Osteocyte (in vitro differentiated cells): Measurements from ENCODE around the gene NR2F1. TPM values are rescaled to one million over a fixed set of nuclear protein-coding genes. Genes with fewer than 3 reads are reported as not detected.

Source experiments
- DNase-seq: peaks from one replicate; pipeline ENCODE4 v3.0.0; 2021; ENCODE audit warnings: mixed read lengths; ENCODE audit not compliant: unreplicated experiment; ENCODE audit errors: extremely low spot score
- H3K27ac Mint-ChIP-seq: one replicate; pipeline ENCODE4 v1.8.0; 2021; ENCODE audit warnings: mild to moderate bottlenecking, mixed read lengths; ENCODE audit not compliant: unreplicated experiment
- H3K27me3 Mint-ChIP-seq: one replicate; pipeline ENCODE4 v1.8.0; 2021; ENCODE audit warnings: mixed read lengths; ENCODE audit not compliant: unreplicated experiment
- H3K36me3 Mint-ChIP-seq: one replicate; pipeline ENCODE4 v1.8.0; 2021; ENCODE audit warnings: mixed read lengths; ENCODE audit not compliant: unreplicated experiment
- H3K4me1 Mint-ChIP-seq: one replicate; pipeline ENCODE4 v1.8.0; 2021; ENCODE audit warnings: mixed read lengths; ENCODE audit not compliant: unreplicated experiment
- H3K4me3 Mint-ChIP-seq: one replicate; pipeline ENCODE4 v1.8.0; 2021; ENCODE audit warnings: mild to moderate bottlenecking, moderate library complexity, mixed read lengths; ENCODE audit not compliant: unreplicated experiment
- H3K9me3 Mint-ChIP-seq: one replicate; pipeline ENCODE4 v1.8.0; 2021; ENCODE audit warnings: mixed read lengths; ENCODE audit not compliant: unreplicated experiment
- total RNA-seq: library from RNA; stranded (reverse); gene quantifications from 2 replicates; pipeline ENCODE4 v1.2.1, GENCODE V29; 2021
- TF ChIP-seq, protein P1 (sequence below): fragments of 200-600 bp; sonication (generic); IDR thresholded peaks from 2 replicates; pipeline ENCODE4 v1.5.0; 2021; ENCODE audit warnings: antibody characterized with exemption, mild to moderate bottlenecking, moderate library complexity

Gene NR2F1
- total RNA-seq, 1 donor from 2014 or later, result 197 TPM

DNA sequence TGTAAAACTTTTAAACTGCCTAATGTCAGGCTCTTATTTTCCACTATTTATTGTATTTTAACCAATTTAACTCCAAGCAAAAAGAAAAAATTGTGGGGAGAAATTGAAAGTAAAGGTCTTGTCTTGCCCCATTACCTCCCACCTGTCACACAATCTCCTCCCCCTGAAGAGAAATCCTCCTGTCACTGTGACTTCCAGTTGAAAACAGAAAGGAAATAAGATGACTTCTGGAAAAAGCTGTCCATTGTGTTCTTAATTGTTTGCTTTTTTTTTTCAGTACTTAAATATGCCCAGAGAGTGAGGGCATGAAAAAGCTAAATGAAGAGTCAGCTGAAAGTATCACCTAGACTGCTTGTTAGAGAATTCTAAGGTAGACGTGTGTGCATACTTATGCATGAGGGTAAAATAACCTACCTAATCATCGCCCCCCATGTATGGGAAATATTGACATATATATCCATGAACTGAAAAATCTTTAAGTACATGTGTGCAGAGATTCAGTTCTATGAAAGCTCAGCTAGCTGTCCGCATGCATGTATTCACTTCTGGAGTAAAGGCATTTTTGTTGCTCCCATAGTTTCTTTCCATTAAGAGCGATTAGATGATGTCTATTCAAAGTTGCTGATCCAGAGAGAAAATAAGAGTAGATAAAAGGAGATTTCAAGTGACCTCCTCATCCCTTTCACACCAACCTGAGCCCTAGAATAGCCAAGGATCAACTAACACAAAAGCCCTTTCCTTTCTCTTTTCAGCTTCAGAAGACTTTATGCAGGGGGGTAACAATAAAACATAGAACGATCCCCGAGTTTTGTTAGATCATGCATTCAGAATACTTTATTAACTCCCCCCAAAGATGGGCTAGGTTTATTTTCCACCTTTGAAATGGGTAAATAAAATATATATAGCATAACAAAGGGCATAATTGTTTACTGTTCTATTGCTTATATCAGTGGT lies 7.3 kb upstream of the NR2F1 start:
- H3K27ac Mint-ChIP-seq, result peak overlapping the region; percentile 95
- H3K9me3 Mint-ChIP-seq, result no peaks in the 10 kb centered on the region
- DNase-seq, result no peak
- H3K27me3 Mint-ChIP-seq, result no peaks in the 10 kb centered on the region
- H3K4me3 Mint-ChIP-seq, result peak overlapping the region; percentile 63
- TF ChIP-seq, protein P1, sequence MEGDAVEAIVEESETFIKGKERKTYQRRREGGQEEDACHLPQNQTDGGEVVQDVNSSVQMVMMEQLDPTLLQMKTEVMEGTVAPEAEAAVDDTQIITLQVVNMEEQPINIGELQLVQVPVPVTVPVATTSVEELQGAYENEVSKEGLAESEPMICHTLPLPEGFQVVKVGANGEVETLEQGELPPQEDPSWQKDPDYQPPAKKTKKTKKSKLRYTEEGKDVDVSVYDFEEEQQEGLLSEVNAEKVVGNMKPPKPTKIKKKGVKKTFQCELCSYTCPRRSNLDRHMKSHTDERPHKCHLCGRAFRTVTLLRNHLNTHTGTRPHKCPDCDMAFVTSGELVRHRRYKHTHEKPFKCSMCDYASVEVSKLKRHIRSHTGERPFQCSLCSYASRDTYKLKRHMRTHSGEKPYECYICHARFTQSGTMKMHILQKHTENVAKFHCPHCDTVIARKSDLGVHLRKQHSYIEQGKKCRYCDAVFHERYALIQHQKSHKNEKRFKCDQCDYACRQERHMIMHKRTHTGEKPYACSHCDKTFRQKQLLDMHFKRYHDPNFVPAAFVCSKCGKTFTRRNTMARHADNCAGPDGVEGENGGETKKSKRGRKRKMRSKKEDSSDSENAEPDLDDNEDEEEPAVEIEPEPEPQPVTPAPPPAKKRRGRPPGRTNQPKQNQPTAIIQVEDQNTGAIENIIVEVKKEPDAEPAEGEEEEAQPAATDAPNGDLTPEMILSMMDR, result no peak
- H3K4me1 Mint-ChIP-seq, result peaks cover 67% of the 10 kb centered on the region
- H3K36me3 Mint-ChIP-seq, result peaks cover 19% of the 10 kb centered on the region

DNA sequence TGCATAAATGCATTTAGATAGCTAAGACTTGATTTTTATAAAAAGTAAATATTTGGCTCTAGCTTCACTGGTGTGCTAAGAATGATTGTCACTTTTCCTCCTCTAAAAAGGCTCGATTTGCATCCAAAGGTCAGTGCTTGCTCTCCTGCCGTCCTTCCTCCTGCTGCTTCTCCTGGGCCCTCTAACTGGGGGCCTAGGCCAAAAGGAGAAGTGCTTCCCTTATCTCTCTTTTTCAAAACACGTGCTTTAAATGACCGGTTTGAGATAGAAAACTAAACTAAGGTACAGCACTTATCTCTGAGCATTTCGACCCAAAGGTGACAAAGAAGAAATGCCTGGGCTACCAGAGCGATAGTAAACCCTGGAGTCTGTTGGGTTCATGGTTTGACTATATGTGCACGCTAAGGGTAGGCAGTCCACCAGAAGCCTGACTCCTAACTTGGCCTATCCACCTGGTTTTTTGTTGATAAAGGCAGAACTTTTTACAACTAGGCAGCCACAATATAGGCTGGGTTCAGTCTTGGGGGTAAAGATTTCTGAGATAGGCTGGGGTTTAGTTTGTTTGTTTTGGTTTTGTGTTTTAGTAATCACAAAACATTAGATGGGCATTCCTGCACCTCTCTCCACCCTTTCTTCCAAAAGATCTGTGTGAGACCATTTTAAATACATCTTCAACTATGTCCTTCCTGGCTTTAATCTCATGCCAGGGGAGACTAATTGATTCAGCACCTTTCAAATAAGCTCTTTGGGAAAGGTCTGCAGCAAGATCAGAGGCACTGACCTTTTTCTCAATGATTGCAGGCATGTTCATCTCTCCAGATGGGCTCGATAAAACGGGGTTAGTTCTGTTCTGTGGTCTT lies 5.8 kb upstream of the NR2F1 start:
- H3K4me1 Mint-ChIP-seq, result peaks cover 64% of the 10 kb centered on the region
- peaks cover 14% of the 10 kb centered on the region for H3K36me3 Mint-ChIP-seq
- peak overlapping the region; percentile 96 for H3K27ac Mint-ChIP-seq

DNA sequence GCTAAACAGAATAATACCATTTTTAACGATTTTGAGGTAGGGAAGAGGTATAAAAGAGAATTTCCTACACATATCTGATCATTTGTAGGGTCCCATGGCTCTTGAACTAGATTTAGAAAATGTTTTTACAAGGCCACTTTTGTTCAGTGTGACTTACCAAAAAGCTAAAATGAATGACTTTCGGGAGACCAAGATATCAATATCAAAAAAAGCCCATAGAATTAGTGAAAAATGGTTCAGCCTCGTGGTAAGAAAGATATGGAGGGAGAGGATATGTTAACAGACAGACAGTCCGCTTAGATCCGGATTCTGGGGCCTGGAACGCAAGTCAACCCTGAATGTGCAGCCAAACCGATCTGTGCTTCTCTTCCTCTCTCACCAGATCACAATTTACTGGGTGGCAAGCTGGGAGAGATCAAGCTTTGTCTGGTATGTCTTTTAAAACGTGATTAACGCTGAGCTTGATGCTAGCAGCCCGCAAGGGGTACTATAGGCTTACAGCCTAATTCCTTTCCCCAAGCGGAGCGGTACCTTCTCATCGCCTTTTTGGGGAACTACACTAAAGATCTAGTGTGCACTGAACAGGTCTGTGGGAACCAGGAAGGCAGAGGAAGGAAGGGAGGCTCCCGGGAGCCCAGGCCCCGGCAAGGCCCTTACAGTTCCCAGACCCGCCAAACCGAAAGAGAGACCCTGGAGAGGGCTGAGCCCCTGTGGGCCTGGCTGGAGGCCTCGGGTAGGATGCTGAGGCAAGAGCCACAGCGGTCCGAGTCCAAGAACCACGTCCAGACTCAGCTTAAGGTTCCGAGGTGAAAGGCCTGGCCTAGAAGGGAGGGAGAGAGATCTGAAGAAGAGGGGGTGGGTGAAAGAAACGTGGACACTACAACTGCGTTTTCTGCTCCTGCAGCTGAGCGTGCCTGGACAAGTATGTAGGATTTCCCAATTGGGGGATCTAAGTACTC lies 4.9 kb upstream of the NR2F1 start:
- Mint-ChIP-seq H3K27me3 (no peaks in the 10 kb centered on the region), H3K4me1 (peaks cover 56% of the 10 kb centered on the region), H3K36me3 (peaks cover 6% of the 10 kb centered on the region), H3K27ac (peak overlapping the region; percentile 96), H3K9me3 (no peaks in the 10 kb centered on the region), H3K4me3 (no peak overlapping the region)
- DNase-seq, result no peak
- TF ChIP-seq, protein P1, result no peak

More for the DNA sequence above, 5.8 kb upstream of the NR2F1 start:
- Mint-ChIP-seq H3K27me3 (no peaks in the 10 kb centered on the region), H3K9me3 (no peaks in the 10 kb centered on the region), H3K4me3 (peak overlapping the region; percentile 40)
- no peak for DNase-seq
- TF ChIP-seq, protein P1, result no peak

DNA sequence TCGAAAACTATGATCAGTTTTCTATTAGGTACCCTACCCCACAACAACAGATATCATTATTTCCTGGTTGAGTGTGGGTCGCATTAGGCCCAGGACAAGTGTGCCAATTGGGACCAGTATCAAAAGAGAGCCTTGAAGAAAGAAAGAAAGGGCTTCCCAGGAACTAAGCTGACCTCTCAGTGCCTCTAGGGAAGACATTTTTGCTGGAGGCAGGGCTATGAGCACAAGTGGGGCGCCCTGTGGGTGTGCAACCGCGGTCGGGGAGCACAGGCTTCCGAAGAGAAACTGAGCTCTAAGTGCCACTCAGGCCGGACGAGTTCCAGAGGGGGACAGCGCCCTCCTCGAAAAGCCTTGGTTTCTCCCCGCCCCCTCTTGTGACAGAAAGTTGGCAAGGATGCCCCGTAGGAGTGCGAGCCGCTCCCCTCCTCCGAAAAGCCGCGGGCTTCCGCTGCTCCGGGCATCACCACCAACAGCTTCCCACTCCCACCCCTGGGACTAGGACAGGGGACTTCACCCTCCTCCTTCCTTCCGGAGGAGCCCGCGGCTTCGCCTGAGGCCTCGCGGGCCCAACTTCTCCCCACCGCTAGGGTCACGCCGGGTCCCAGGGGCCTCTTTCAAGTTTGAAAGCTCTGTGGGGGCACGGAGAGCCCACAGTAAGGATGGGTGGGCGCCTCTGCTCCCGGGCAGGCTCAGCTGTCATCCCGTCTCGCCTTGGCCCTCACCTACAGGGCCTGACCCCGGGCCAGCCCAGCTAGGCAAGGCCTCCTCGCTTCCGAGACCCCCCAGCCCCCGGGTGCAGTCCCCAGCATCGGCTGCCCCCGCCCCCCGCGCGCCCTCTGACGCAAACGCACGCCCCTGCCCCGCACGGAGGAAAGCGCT lies 4.0 kb upstream of the NR2F1 start:
- DNase-seq, result peak; percentile 87
- Mint-ChIP-seq H3K27ac (peak overlapping the region; percentile 96), H3K36me3 (no peaks in the 10 kb centered on the region), H3K4me3 (no peak overlapping the region), H3K27me3 (no peaks in the 10 kb centered on the region), H3K9me3 (no peaks in the 10 kb centered on the region), H3K4me1 (peaks cover 47% of the 10 kb centered on the region)
- TF ChIP-seq, protein P1, result peak; percentile 44
